ENCODE results near the gene ERBB4.
"Not testable (repeated sequence)": the region's sequence is repeated elsewhere in the genome, so short reads cannot be mapped to it uniquely, and the experiment has no call there.

The ERBB4 gene

GRCh38 chr2:212145121-212145520 is 393.5 kb downstream of the ERBB4 start:
- peak; percentile 73 for DNase-seq (ENCODE audit: low read depth)

- DNase-seq (ENCODE audit: low read depth) = no peak
Measured at GRCh38 chr2:212142631-212143030, 396.0 kb downstream of the ERBB4 start.

- DNase-seq (ENCODE audit: low read depth) = no peak
Measured at GRCh38 chr2:212141499-212141898, 397.1 kb downstream of the ERBB4 start.

- DNase-seq (ENCODE audit: low read depth) = peak; percentile 20
Measured at GRCh38 chr2:212136216-212136795, 402.3 kb downstream of the ERBB4 start.

- DNase-seq (ENCODE audit: low read depth) = peak; percentile 60
Measured at GRCh38 chr2:212135739-212136138, 402.9 kb downstream of the ERBB4 start.

- DNase-seq (ENCODE audit: low read depth) = no peak
Measured at GRCh38 chr2:212133337-212133736, 405.3 kb downstream of the ERBB4 start.

- DNase-seq (ENCODE audit: low read depth) = peak; percentile 10
Measured at GRCh38 chr2:212124598-212124997, 414.0 kb downstream of the ERBB4 start.

- no peak for DNase-seq (ENCODE audit: low read depth)
Measured at GRCh38 chr2:212119591-212119990, 419.0 kb downstream of the ERBB4 start.

- DNase-seq (ENCODE audit: low read depth) = no peak
Measured at GRCh38 chr2:212117926-212118325, 420.7 kb downstream of the ERBB4 start.

GRCh38 chr2:212114489-212114888 is 424.1 kb downstream of the ERBB4 start:
- DNase-seq (ENCODE audit: low read depth) = no peak

- DNase-seq (ENCODE audit: low read depth) = no peak
Measured at GRCh38 chr2:212112401-212112800, 426.2 kb downstream of the ERBB4 start.

GRCh38 chr2:212109792-212110680 is 428.6 kb downstream of the ERBB4 start:
- DNase-seq (ENCODE audit: low read depth) = no peak

- no peak for DNase-seq (ENCODE audit: low read depth)
Measured at GRCh38 chr2:212109217-212109616, 429.4 kb downstream of the ERBB4 start.

GRCh38 chr2:212107989-212108388 is 430.6 kb downstream of the ERBB4 start:
- DNase-seq (ENCODE audit: low read depth) = no peak

GRCh38 chr2:212107014-212107413 is 431.6 kb downstream of the ERBB4 start:
- DNase-seq (ENCODE audit: low read depth) = no peak

GRCh38 chr2:212106536-212106935 is 432.1 kb downstream of the ERBB4 start:
- not testable (repeated sequence) for DNase-seq (ENCODE audit: low read depth)

- no peak for DNase-seq (ENCODE audit: low read depth)
Measured at GRCh38 chr2:212099658-212100057, 438.9 kb downstream of the ERBB4 start.

- DNase-seq (ENCODE audit: low read depth) = no peak
Measured at GRCh38 chr2:212098966-212099365, 439.6 kb downstream of the ERBB4 start.

- no peak for DNase-seq (ENCODE audit: low read depth)
Measured at GRCh38 chr2:212097001-212097400, 441.6 kb downstream of the ERBB4 start.

GRCh38 chr2:212089873-212090272 is 448.7 kb downstream of the ERBB4 start:
- DNase-seq (ENCODE audit: low read depth) = no peak

GRCh38 chr2:212088353-212088752 is 450.2 kb downstream of the ERBB4 start:
- DNase-seq (ENCODE audit: low read depth) = peak; percentile 23

- DNase-seq (ENCODE audit: low read depth) = no peak
Measured at GRCh38 chr2:212083492-212083891, 455.1 kb downstream of the ERBB4 start.

- no peak for DNase-seq (ENCODE audit: low read depth)
Measured at GRCh38 chr2:212078103-212078502, 460.5 kb downstream of the ERBB4 start.

- no peak for DNase-seq (ENCODE audit: low read depth)
Measured at GRCh38 chr2:212076456-212076855, 462.1 kb downstream of the ERBB4 start.

Measured in iris pigment epithelial cell (primary cell).